Stimulated activated CD8-positive, alpha-beta memory T cell treated with anti-CD3 and anti-CD28 coated beads, Interleukin-15, amount 100 ng/mL, for 4 hours (primary cell): Measurements from ENCODE around the gene DDHD1.

Experiments
- DNase-seq, 2 donors: peaks; one replicate each; pipeline ENCODE4 v3.0.0-alpha.2; 2020; ENCODE audit warnings: low read depth in 2 of 2

DDHD1 gene

DNA sequence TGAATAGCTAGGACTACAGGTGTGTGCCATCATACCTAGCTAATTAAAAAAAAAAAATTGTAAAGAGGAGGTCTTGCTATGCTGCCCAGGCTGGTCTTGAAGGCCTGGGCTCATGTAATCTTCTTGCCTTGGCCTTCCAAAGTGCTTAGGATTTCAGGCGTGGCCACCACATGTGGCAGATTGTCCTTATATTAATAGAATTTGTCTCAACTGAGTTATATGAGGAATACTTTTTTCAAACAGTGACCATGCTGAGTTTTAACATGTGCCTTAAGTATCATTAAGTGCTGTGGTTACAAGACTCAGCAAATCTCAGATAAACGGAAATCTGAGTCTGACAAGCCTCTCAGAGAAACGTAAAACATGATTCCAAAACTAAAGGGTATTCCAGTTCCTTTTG is 119.1 kb downstream of the DDHD1 start:
- no peak for DNase-seq

DNA sequence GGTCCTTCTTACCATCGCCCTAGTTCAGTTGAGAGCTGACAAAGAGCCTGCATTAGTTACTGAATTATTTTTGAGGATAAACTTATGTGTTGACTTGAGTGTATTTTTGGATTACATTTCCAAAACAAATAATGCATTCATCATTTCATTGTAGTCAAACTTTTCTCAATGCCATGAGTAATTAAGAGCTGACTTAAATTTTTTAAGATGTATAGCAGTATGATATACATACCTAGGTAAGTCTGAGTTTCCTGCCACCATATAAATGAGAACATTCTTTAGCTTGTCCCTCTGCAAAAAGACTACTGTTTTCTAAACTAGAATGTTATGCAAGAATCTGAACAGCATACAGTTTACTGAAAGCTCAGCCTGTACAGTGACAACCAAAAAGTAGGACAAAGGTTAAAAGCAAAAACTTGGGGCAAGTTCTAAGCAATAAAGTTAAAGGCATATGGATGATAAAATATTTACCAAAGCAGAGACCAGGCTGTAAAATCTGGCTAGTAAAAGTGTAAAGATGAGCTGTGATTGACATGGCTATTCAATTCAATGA is 120.2 kb downstream of the DDHD1 start:
- DNase-seq: no peak

DNA sequence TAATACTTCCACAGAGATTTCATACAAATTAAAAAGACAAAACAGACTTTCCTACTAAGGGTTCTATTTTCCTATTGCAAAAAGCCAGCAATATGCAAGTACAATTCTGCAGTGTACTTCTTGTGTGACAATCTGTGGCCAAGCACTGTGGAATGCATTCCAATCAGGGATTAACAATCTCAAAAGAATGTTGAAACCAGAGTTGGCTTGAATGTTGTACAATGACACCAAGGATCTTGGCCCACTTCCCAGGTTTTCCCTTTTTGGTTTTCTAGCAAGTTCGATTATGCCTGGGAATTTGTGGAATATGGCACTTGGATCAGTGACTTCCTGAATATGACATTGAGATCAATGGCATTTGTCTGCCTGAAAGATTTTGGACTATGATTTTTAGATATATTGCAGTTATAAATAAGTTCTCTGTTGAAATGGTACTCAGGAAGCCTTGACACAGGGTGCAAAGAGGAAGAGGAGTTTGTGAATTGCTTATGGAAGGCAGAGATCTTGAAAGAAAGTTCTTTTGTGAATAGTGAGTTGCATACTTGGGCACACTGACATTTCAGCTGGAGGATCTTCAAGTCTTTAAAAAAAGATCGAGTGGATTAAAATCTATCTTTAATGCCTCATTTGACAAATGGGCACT is 120.8 kb downstream of the DDHD1 start:
- DNase-seq: no peak

DNA sequence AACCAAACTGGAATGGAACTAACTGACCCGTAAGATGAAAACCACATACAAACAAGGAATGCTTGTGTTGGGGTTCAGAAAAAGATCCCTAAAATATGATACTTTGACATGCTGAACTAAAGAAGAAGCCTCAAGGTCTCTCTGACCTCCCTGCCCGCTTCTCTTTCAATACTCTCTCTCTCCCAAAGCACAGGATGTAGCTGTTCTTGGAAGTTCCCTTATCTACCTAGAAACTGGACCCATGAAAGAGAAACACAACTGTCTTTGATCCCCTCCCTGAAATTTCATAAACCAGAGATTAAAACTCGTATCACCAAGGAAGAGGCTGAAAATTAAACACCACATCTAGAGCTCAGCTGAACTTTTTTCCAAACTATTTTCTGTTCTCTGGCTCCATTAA is 125.6 kb downstream of the DDHD1 start:
- no peak for DNase-seq

DNA sequence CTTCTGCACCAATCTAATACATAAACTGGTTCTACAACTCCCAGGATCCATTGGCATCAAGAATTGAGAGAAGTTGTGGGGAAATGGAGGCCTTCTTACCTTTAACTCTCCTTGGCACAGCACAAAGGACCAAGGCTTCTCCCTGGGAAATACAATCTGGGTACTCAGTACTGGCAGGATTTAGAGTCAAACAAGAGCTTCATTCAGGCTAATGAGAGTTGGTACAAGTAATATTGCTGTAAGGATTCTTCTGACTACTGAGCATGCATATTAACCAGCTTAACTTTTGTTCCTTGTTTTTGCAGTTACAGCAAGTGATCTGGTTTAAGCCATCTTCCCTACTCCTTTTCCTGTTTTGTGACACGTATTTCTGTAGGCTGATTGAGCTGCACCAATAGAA is 126.1 kb downstream of the DDHD1 start:
- DNase-seq: no peak

DNA sequence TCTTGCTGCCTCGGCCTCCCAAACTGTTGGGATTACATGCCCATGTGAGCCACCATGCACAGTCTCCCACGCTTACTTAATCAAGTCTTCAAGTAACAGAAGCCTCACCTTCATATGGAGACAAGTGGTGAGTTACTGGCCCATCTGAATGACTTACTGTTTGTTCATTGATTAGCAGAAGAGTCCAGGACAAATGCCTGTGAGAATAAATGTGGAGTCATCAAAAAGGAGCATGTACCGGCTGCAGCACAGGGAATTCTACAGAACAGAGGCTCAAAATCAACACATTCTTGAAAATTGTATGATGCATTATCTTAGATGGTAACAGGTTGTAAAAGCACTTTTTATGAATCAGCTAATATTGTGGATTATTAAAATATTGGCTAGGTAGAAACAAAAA is 129.8 kb downstream of the DDHD1 start:
- no peak for DNase-seq

DNA sequence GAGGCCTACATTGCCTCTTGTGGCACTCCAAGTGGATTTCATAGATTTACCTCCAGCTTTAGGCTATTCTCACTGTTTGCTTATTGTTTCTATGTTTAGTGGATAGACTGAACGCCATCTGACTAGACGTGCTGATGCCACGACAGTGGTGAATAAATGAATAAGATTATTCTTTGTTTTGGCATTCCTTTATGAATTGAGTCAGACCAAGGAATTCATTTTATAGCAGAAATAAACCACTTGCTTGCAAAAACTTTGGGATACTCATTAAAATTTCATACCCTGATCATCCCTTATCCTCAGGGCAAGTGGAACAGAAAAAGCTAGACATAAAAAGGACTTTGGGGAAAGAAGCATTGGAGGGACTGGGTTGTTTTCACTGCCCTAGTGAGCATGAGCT is 130.5 kb downstream of the DDHD1 start:
- DNase-seq: no peak

DNA sequence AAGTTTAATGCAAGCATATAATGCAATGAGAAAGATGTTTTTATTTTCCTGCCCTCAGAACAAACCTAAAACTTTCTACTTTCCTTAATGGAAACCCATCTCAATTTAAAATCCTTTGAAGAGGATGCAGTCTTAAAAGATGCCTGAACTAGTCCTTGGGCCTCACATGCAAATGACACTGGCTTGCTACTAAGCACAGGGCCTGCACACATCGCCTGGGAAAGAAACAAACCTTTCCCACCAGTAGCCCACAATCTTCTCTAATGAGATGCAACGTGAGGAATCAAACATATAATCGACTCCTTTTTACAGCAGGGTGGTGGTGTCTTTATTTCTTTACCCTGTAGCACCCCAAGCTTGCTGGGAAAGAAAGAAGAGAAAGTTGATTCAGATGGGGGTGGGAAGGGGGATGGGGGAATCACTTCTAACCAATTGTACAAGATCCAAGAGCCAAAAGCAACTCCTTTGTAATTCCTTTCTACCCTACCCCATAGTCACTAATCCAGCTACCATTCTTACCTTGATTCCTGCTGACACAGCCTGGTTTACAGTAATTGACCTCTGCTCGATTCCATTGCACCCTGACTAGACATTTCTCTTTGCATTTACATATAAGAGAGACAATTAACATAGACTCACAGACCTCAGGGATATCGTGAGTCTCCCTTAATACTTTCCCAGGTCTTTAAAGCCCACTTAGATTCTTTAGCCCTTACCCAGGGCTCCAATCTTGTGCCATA is 132.8 kb downstream of the DDHD1 start:
- DNase-seq: no peak

DNA sequence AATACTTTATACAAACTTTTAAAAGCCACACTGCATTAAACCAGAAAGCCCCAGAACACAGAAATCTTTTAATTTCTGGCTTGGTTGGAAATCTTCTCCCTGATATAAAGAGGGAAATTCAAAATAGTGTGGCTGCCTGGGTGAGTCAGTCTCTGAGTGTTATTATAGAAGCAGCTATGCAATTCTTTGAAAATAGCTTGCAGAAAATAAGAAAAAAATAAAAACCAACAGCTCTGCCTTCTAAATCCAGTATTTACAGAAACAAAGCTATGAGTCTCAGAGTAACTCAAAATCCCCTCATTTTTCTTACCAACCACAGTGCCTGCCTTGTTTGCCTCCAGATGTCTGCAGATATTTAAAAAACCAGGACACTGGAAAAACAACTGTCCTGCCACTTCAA is 133.7 kb downstream of the DDHD1 start:
- DNase-seq: no peak

DNA sequence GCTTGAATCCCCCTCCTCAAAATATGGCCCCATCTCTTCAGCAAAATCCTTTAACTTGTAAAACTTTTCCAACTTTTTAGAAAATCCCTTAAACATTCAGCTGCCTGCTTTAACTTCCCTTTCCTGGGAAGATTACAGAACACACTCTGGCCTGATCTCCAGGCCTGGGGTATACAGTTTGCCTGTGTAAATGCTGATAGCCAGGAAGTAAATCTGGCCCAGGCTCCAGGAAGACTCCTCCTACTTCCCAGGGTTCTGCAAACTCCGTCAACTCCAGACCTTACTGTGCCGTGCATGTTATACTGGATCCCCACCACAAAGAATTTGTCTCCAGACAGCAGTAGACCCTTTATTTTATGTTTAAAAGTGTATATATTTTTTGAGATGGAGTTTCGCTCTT is 135.3 kb downstream of the DDHD1 start:
- no peak for DNase-seq

DNA sequence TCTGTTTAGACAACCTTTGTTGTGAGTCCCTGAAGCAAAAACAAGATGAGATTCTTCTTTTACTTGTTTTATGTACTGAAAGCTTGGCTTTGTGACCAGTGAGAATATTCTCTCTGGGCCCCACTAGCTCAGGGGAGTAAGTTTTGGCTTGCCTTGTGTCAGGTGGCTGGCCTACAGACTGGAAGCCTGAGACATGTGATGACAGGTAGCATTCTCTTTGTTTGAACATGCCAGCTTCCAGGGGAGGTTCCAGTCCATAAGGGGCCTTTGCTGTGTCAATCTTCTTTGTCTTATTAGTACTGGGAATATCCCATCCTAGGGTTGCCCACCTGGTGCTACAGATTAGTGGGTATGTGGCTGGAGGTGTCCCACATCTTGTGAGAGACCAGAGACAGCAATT is 136.2 kb downstream of the DDHD1 start:
- DNase-seq: no peak

DNA sequence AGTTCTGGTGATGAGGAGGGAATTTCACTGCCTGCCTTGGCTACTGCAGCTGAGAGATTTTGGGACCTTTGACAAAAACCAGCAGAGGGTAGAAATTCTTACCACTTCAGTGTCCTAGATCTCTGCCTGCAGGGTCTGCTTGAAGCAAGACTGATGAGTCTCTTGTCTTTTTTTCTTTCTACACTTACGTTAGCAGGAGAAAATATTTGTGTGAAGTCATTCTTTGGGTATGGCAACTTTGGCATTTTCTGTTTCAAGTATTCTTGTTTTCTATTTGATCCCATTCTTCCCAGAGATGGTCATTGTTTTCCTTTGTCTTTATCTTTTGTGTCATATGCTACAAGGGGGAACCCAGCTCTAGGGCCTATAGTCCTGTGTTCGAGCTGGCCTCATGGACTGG is 136.6 kb downstream of the DDHD1 start:
- DNase-seq: no peak

DNA sequence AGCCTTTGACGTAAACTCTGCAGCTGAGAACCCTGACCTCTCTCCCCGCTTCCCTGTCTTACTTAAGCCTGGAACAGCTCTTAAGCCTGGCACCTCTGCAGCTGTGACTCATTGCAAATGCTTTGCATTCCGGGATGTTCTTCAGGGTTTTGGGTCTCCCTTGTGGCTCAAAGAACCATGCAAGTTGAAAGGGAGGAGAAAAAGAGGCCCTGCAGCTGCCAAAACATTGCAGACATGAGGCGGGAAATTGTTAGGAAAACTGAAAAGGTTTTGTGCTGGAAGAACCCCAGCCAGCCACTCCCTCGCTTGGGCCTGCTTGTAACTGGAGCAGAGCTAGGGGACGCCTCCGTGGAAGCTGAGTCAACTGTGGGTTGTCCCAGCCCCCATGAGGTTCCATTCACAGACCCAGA is 142.1 kb downstream of the DDHD1 start:
- no peak for DNase-seq

DNA sequence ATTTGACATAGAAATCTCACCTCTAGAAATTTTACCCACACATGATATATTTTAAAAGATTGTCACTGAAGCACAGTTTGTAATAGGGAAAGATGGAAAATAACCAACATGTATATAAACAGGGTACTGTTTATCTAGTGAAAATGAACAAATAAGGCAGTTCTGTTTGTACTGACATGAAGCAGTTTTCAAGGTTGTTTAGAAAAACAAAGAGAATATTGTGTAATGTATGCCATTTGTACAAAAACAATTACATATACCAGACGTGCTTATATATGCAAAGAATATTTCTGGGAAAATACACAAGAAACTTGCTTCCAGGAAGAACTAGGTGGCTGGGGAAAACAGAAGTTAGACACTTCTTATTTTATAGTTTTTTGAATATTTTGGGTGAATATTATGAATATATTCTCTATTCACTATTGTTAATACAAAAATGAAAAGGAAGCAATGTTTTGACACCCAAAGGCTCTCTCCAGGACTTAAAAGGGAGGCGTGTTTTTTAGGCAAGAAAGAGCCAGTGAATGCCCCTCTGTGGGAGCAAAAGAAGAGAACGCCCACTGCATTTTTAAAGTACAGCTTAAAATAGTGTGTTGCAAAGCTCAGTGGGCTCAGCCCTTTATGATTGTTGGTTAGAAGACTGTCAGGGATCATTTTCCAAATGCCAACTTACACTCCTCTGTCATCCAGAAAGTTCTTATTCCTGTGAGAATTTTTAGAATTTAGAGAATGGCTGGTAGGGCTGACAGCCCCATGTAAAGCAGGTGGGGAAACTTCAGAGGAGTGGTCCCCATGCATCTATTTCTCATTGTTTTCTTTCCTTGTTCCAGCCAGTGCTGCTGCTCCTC is 142.7 kb downstream of the DDHD1 start:
- no peak for DNase-seq

DNA sequence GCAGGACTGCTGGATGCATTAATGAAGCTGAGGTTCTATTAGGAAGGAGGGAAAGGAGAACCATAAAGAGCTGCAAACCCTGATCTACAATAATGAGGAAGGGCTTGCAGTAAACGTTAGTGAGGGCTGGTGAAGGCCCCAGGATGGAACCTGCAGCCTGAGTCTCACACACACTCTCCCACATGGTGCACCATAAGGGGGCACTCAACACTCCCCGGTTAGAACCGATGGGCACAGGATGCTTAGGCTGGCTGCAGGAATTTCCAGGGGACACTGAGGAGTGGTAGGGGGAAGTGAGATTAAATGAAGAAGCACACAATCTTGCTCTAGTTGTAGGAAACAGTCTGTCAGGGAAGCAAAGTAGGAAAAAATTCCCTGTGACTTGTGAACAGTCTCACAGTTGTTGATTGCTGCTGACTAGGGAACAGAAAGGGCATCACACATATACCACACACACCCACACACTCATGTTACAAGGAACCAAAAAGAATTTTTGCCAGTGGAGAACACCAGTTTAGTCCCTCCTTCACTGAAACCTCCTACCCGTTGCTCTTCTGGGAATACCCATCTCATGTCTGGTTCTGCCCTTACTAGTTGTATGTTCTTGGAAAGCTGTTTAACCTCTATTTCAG is 146.1 kb downstream of the DDHD1 start:
- DNase-seq: no peak

DNA sequence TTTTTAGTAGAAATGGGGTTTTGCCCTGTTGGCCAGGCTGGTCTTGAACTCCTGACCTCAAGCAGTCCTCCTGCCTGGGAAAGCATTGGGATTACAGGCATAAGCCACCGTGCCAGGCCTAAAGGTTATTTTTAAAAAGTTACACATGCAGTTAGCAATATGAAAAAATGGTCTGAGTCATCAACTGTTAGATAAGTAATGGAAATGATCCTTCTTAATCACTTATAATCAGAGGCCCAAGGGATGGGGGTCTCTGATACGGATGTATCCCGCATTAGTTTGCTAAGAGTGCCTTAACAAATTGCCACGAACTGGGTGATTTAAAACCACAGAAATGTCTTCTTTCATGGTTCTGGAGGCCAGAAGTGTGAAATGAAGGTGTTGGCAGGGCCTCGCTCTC is 148.1 kb downstream of the DDHD1 start:
- no peak for DNase-seq

DNA sequence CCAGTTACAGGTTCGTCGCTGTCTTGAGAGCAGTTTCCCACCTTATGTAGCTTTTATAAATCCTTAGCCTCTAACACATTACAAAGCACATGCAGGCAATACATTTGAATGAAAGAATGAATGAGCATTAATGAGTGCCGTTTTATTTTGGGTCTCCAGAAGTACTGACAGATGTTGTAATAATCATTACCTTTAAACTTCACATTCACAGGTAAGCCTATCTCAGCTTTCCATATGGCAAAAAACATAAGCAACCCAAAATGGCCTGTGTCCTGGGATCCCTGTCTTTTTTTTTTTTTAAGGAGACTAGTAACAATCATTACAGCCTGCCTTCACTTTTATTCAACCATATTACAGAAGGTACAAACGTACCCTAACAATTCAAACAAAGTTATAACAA is 149.3 kb downstream of the DDHD1 start:
- DNase-seq: no peak

DNA sequence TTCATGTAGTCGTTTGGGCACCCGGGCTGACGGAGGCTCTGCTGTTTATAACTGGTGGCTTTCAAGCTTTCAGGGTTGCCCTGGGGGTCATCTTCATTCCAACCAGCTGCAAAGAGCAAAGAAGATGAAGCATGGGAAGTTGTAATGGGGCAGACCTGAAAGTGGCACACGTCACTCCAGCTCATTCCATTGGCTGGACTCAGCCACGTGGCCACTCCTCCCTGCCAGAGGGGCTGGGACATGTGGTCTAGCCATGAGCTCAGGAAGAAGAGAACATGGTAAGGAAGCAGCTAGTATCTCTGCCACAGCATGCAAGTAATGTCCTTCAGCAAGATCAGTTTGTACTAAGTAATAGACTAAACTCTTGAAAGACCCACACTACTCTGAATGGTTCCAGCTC is 150.5 kb downstream of the DDHD1 start:
- DNase-seq: no peak

DNA sequence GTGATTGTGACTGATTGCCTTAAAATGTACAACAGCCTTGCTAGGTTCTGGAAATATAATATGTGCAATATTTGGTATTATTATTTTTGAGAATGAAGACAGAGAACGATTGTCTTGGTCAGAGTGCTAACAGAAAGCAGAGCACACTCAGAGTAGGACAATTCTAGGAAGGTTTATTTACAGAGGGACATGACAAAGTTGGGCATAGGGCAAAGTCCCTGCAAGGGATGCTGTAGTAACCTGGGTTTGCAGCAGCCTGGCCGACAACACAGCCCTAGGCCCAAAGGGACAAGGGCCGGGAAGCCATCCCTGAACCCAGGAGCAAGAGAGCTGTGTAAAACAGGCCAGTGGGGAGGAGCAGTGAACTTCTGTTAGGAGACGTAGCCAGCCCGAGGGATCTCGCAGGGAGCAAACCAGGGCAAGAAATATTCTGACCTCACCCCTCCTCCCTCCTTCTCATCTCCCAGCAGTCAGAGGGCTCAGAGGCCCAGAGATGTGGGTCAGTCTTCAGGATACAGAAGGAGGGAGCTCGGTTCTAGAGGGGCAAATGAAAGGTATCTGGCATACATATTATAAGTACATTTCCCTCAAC is 151.2 kb downstream of the DDHD1 start:
- no peak for DNase-seq

DNA sequence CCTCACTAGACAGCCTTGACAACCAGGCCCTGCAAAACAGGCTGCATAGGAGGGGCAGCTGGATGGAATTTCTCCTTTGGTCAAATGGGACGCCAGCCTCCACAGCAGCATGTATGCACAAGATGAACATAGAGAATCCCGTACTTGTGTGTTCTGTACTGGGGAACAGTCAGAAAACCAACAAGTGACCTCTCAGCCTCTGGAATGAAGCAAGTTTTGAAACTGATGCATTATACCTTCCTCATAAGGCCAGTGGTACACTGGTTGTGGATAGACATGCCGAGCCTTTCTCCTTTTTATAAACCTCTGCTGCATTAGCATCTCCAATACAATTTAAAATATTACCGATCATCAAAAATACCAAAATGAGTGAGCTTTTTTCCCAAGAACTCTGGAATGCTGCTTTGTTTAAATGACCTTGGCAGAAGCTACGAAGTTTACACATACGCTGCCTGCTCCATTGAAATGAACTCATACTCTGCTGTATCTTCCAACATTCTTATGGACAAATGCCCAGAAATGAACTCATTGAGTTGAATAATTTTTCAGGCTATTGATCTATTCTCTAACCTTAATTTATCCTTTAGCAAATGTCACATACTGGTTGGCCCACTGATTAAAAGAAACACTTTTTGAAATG is 154.6 kb downstream of the DDHD1 start:
- no peak for DNase-seq

DNA sequence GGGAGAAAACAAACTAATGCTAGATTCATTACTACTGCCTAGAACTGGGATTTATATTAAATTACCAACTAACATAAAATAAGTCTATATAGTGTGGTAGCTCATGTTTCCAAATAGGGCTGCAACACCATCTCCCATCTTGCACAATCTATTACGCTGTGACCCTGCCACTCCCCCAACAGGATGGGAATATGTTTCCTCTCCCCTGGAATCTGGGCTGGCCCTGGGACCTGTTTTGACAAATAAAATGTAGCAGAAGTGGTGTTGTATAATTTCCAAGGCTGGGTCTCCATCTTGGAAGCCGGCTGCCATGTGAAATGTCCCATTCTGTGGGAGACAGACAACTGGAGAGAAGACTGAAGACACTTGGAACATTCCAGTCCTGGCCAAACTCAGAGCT is 156.6 kb downstream of the DDHD1 start:
- DNase-seq: no peak
